ENCODE measurements around the gene LRMDA. TPM values are rescaled to one million over a fixed set of nuclear protein-coding genes. Genes with fewer than 3 reads are reported as not detected.
"Not testable (repeated sequence)": the region's sequence is repeated elsewhere in the genome, so short reads cannot be mapped to it uniquely, and the experiment has no call there.

The LRMDA gene
- polyA plus RNA-seq, 4 donors = 19.1 to 23.0 (median 20.7) TPM

DNA sequence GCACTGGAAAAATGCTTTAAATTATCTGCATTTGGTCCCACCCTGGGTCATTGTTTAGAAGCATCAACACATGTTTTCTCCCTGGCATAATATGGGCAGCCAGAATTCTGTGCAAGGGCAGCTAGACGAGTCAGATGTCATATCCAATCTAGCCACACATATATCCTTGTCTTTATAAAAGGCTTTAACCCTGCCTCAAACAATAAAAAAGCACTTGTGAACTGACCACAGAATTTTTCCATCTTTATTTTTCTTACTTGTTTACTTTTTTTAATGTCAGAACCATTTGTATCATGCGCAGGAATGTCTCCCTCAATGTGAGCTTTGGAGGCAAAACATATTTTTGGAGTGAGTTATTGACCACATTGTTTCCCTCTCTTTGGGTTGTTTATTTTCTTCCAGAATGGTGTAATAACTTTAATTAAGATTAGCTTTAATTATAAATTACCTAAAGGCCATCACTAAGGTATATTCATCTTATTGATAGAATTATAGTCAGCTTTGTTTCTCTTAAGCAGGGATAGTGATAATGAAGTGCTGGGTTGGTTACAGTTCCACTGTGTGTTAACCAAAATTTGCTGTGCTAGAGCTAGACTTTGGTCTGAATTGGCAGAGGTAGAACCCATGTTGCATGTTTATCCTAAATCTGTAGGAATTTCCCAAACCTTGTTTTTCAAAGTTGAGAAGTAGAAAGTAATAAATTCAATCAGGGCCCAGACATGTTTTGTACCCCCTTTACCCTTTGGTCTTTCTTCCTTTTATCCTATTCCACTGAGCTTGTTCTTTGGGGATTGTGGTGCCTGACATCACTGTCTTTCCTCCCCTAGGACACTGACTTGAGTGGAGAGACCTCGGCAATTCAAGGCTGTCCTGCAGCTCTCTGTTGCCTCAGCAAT, 1127.8 kb downstream of the LRMDA start:
- DNase-seq (ENCODE audit: low read depth in 4 of 4, low spot score in 3 of 4) = no peak

DNA sequence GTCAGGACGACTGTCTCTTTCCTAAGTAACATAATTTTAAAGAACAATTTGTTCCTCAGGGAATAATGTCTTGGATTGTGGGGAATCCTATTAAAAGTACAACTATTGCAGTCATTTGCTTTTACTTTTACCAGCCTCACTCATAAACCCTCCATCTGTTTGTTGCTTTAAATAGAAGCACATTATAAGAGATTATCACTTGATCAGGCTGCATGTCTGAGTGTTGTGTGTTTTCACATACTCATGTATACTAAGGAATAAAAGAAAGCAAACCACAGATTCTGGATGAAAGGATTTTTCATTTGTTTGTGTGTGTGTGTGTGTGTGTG, 1128.4 kb downstream of the LRMDA start:
- DNase-seq (ENCODE audit: low read depth in 4 of 4, low spot score in 3 of 4) = no peak

DNA sequence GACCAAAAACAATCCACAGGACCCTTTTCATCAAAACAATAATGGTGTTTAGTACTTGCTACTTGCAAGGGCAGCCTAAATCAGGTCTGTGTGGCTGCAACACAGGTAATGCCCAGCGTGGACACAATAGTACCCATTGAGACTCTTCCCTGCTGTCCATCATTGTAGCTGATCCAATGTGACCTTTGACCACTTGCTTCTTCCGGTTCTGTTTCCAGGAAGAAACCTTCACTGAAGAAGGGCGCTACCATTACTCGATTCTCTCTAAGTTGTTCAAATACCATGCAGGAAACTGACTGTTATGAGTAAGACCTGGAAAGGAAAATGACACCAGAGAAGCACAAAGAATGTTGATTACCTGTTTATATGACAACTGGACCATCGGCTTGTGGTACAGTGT, 1128.9 kb downstream of the LRMDA start:
- no peak for DNase-seq (ENCODE audit: low read depth in 4 of 4, low spot score in 3 of 4)

DNA sequence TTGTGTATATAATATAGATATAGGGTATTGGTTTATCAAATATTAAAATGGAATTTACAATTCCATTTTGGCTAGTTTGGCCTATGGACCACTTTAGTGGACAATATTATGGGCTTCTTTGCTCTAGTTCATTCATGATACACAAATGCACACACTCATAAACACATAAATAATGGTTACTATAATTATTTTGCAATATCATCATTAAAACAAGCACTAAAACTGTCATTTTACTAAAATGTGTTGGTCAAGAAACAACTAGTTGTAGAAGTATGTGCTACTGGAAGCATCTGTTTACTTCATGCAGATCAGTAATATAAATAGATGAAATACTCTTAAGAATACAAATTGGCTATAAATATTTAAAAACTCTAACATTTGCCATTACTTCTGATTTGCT, 1131.9 kb downstream of the LRMDA start:
- no peak for DNase-seq (ENCODE audit: low read depth in 4 of 4, low spot score in 3 of 4)

DNA sequence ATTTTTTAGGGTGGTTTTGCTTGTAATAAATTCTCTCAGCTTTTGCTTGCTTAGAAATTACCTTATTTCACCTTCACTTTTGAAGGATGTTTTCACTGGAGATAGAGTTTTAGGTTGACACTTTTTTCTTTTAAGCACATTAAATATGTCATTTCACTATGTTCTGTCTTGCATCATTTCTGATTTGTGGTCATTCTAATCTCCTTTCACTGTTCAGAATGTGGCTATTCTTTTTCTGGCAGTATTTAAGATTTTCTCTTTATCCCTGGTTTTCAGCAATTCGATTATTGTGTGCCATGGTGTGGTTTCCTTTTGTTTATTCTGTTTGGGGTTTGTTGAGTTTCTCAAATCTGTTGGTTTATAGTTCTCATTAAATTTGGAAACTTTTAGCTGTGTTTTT, 1140.6 kb downstream of the LRMDA start:
- no peak for DNase-seq (ENCODE audit: low read depth in 4 of 4, low spot score in 3 of 4)

DNA sequence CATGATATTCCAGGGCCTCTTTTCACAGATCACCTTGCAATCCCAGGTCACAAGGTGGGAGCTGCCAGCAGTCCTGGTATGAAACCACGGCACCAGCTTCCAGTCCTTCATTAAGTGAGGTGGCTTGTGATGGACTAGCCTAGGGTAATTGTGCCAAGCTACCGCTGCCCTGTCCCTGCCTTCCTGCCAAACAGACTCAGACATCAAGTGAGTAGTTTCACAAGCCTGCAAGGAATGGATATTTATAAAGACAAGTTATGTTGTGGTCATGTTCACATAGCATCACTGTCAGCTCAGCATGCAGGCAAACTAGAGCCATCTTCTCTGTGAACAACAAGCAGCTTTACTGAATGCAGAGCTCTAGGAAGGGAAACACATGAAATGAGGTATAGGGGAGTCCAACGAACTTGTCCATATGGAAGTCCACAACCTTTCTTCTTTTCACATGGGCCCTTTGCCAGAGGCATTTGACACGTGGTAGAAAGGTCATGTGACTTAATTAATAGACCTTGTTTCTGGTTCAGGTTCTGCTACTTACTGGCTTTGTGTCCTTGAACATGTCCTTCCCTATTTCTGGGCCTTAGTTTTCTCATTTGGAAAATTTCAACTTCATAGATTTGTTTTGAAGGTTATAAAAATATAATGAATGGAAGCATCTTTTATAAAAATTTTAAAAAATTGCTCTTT, 1145.0 kb downstream of the LRMDA start:
- DNase-seq (ENCODE audit: low read depth in 4 of 4, low spot score in 3 of 4) = no peak

DNA sequence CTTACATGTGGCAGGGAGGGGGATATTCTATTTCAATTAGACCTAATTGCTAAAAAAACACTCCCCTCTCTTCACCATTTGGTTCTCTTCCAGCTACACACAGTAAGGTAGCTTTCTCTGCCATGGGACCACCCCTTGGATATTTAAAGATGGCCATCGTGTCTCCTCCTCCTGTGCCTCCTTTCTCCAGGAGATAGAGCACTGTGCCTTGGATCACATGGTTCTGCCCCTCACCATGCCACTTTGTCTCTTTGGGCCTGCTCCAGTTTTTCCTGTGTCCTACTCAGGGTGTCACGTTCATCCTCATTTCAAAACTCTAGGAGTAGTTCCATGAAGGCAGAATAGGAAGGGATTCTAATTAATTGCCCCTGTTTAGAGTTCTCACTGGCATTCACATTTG, 1146.0 kb downstream of the LRMDA start:
- no peak for DNase-seq (ENCODE audit: low read depth in 4 of 4, low spot score in 3 of 4)

DNA sequence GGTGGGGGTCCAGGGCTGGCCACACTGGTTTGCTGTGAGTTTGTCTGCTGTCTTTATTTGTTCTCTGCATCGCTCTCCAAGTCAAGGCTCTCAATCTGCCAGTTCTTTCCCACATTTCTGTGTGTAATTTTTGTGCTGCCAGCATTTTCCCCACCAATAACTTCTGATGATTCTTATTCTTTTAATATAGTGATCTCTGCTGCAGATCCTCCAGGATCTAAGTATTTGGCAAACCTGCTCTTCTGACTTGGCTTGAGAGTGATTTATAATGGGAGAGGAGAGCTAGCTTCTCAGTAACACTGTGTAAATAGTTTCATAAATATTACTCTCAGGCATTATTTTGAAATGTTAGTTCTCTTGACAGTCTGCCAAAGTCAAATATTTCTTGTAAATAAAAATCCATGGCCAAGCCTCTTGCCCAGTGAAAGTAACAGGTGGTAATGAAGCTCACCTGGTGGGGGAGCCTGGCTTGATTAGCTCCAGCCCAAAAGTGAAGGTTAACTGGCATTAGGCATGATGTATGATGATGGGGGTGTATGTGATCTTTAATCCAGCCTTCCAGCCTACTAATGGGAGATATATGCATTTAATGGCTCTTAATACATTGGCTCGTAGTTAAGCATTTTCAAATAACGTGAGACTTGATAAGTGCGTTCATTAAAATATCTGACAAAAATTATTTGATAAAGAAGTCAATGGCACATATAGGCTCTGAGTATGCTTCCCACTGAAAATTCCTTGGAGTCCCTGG, 1150.3 kb downstream of the LRMDA start:
- no peak for DNase-seq (ENCODE audit: low read depth in 4 of 4, low spot score in 3 of 4)

DNA sequence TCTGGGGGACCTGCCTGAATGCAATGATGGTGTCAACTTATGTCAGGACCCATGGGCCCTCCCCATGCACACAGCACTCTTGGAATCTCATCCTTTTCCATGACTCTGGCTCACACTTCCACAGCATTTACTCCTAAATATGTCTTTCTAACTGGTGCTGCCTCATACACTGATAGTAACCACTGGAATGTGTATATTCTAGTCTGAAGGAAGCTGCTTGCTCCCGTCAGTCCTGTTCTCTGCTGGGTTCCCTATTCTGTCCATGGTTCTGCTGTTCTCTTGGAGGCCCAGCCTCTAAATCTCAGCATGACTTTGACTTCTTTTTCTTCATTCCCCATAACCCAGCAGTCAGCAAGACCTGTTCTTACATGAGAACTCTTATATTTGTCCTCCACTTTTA, 1151.1 kb downstream of the LRMDA start:
- no peak for DNase-seq (ENCODE audit: low read depth in 4 of 4, low spot score in 3 of 4)

DNA sequence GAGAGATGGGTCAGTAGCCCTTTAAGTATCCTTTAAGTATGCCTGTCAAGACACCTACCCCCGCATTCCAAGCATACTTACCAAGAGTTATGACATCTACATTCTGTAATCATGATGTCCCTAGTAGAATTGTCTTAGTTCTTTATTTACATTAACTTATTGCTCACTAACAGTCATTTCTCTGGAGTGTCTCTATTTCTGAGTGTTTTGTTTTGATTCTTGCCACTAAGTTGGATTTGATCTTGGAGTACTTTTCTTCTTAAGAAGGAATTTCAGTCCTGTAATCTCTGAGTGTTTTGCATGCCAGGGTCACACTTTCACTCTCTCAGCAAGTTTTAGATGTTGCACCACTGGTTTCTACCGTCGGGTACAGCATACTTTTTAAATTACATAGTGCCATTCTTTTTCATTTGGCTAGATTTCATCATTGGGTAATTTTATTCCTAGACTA, 1152.3 kb downstream of the LRMDA start:
- peak in 2 of 4 donors; percentile 16 to 37 for DNase-seq (ENCODE audit: low read depth in 4 of 4, low spot score in 3 of 4)

DNA sequence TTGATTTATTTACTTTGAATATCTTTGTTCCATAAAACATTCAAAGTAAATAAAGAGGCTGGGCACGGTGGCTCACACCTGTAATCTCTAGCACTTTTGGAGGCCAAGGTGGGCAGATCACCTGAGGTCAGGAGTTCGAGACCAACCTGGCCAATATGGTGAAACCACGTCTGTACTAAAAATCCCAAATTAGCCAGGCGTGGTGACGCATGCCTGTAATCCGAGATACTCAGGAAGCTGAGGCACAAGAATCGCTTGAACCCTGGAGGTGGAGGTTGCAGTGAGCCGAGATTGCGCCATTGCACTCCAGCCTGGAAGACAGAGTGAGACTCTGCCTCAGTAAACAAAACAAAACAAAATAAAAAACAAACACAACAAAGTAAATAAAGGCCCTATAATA, 1153.0 kb downstream of the LRMDA start:
- DNase-seq (ENCODE audit: low read depth in 4 of 4, low spot score in 3 of 4) = not testable (repeated sequence)

Other genes with a start within 250 kb of the LRMDA start
- gene VDAC2, start 220.8 kb upstream of the LRMDA start, polyA plus RNA-seq (ENCODE audit: insufficient read length in 4 of 4) = 100 to 1,000 TPM; 220 to 268 (median 250) TPM
- 10 to 100 TPM in 1 of 4 donors, 1 to 10 TPM in 3; 5.4 to 12.3 (median 8.0) TPM for gene COMTD1, start 195.7 kb upstream of the LRMDA start, polyA plus RNA-seq (ENCODE audit: insufficient read length in 4 of 4)
- 10 to 100 TPM; 62.3 to 94.6 (median 70.0) TPM for gene ZNF503, start 29.9 kb upstream of the LRMDA start, polyA plus RNA-seq (ENCODE audit: insufficient read length in 4 of 4)